Pulmonary artery endothelial cell (primary cell): ENCODE results near the gene CEMP1. TPM values are rescaled to one million over a fixed set of nuclear protein-coding genes. Genes with fewer than 3 reads are reported as not detected.

ENCODE experiments used
- DNase-seq: peaks from one replicate; pipeline ENCODE4 v3.0.0-alpha.2; 2011; ENCODE audit warnings: low read depth, low spot score
- total RNA-seq: library from RNA; depleted of rRNA; stranded (reverse); fragments of >200 nt; gene quantifications from 2 replicates; pipeline ENCODE4 v1.2.3, GENCODE V29; 2014

CEMP1 gene
- total RNA-seq, 1 donor from 2014 or later, result not detected

DNA sequence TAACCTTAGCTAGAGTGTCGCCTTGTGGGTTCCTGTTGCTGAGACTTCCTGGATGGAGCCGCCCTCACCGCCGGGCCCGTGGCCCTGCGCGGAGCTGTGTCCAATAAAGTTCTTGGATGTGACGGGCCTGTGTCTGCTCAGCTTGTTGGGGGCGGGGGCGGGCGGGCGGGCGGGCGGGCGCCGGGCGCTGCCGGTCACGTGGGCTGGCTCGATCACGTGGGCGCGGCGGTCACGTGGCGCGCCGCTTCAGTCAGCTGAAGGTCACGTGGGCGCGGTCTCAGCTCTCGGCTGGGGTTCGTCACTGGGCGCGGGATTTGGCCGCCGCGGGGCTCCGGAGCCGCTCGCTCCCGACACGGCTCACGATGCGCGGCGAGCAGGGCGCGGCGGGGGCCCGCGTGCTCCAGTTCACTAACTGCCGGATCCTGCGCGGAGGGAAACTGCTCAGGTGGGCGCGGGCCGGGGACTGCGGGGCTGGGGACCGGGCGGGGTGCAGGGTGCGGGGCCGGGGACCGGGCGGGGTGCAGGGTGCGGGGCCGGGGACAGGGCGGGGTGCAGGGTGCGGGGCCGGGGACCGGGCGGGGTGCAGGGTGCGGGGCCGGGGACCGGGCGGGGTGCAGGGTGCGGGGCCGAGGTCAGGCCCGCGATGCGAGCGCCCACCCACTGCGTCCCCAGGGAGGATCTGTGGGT, 11.0 kb downstream of the CEMP1 start, which contains the start of gene AMDHD2:
AMDHD2 (plus strand) TSS at position 275 of the 687 bp plus-strand sequence; CDS start at position 363, 88 bp downstream.
- peak; percentile 63 for DNase-seq

DNA sequence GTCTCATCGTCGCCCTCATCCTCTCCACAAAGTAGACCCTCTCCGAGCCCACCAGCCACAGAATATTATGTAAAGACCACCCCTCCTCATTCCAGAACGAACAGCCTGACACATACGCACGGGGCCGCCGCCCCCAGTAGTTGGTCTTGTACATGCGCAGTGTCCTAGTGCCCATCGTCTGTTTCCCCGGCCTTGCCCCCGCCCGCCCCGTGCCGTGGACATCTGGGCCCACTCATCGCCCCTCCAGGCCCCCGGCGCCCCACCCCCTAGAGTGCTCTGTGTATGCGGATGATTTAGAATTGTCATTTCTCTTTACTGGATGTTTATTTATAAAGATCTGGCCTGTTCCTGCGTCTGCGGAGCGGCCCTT, 11.5 kb downstream of the CEMP1 start:
- DNase-seq, result no peak

- DNase-seq, result no peak
Observed at GRCh38 chr16:2518823-2519710, 12.1 kb downstream of the CEMP1 start.

DNA sequence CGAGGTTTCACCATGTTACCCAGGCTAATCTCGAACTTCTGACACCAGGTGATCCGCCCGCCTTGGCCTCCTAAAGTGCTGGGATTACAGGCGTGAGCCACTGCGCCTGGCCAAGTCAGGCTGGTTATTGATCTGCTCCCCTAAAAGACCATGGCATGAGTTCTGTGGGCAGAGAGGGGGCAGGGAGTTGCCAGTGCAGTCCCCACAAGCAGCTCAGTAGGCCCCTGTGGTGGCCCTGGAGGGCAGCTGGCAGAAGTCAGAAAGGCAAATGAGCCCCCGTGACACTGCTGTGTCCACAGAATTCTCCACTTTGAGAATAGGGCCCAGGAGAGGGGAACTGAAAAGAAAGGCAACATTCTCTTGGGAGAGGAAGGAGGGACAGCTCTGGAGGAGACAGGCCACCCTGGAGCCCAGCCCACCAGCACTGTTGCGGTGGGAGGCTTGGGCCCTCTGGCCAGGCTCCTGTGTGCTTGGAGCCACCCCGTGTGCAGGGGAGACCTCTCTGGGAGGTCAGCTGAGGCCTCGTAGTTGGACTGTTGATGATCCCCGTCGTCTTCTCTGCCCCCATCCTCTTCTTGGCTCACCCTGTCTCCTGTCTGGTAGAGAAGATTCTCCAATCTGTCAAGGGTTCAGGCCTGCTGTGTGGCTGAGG, 13.1 kb downstream of the CEMP1 start:
- DNase-seq, result no peak

GRCh38 chr16:2516391-2517240, 14.6 kb downstream of the CEMP1 start:
- no peak for DNase-seq

- DNase-seq, result no peak
Observed at GRCh38 chr16:2515180-2515851, 15.9 kb downstream of the CEMP1 start.

DNA sequence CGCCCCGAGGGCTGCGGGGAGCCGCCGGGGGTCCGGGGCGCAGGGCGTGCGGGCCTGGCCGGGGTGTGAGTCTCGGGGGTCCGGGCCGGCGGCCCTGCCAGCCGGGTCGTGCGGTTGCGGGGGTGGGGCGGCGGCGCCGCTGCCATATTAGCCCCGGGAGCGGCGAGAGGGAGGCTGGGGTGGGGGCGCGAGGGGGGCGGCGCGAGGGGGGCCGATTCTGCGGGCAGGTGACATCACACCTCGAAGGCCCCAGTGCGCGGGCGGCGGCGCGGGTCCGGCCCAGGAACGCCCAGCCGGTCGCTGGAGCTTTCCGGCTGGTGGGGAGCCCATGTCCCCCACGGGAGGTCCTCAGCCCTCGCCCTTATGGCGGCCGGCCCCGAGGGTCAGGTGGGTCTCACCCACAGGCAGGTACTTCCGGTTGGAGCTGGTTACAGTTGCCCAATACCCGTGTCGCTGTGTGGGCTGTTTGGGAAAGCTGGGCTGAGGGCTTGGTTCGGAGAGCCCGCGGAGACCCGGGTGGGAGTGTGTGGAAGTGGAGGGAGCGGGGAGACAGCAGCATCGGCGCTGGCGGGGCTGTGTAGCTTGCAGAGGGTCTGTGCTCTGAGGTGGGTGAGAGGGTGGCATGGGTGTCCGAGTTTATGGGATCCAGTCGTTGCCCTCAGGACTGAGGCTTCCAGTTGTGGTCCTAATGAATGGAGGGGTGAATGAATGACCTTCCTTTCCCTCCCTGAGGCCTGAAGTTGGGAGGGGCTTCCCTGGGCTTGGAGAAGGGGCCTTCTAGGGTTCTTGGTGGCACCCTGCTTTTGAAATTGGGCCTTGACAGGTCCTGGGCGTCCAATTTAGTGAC, 16.7 kb downstream of the CEMP1 start:
- no peak for DNase-seq

DNA sequence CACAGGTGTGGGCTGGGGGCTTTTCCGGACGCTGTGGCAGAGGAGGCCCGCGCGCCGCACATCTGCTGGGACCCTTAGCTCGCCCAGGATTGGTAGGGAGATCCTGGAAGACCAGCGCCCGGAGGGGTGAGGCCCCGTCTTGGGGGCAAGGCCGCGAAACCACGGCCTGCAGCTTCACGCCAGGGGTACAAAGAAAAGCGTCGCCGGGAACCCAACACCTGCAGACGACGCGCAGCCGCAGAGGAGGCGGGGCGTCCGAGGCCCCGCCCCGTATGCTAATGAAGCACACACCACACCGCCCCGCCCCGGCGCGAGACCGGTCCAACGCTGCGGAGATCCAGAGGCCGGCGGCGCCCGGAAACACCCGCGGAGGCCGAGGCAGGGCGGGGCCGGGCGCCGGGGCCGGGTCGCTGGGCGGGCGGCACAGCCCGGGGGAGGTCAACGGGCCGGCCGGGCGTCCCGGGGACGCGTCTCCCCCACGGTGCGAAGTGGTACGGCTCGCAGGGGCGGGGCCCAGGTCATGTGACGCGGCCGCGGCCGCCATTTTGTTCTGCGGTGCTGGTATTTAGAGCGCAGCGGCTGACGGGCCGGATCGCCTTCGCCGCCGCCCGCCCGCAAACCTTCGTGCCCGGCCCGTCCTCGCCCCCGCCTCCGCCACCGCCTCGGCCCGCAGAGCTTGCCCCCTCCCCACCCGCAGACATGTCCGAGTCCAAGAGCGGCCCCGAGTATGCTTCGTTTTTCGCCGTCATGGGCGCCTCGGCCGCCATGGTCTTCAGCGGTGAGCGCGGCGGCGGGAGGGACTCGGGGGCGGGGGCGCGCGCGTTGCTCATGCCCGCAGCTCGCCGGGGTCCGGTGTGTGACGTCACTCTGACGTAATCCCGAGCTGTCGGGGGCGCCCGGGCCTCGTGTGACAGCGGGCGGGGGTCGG, 17.5 kb downstream of the CEMP1 start, which contains the start of gene ATP6V0C:
ATP6V0C (plus strand) TSS at position 548 of the 928 bp plus-strand sequence; CDS start at position 700, 152 bp downstream.
- peak; percentile 37 for DNase-seq

DNA sequence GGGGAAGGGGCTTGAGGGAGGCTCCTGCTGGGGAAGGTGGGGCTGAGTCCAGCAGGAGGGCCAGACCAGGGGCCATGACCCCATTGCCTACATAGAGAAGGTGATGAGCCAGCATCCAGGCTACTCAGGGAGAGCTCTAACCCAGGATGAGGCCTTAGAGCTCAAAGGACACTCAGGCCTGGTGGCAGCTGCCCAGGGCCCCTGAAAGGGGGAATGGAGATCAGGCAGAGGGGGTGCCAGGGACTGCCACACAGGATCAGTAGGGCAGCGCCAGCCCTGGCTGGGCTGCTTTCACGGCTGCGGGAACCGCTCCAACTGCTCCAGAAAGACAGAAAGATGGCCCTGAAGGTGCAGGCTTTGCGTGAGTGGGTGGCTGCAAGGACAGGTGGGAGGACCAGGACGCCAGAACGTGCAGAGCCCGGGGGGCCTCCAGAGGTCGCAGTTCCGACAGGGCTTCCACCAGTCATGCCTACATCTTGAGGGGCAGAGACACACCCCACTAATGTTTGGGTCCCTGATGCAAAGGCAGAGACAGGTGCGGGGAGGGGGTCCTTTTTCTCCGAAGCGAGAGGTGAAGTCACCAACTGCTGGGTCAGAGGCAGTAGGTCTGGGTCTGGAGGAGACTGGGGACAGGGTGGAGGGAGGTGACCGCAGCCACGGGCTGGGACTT, 18.3 kb downstream of the CEMP1 start:
- DNase-seq, result no peak

GRCh38 chr16:2511996-2512734, 19.0 kb downstream of the CEMP1 start:
- DNase-seq, result no peak

DNA sequence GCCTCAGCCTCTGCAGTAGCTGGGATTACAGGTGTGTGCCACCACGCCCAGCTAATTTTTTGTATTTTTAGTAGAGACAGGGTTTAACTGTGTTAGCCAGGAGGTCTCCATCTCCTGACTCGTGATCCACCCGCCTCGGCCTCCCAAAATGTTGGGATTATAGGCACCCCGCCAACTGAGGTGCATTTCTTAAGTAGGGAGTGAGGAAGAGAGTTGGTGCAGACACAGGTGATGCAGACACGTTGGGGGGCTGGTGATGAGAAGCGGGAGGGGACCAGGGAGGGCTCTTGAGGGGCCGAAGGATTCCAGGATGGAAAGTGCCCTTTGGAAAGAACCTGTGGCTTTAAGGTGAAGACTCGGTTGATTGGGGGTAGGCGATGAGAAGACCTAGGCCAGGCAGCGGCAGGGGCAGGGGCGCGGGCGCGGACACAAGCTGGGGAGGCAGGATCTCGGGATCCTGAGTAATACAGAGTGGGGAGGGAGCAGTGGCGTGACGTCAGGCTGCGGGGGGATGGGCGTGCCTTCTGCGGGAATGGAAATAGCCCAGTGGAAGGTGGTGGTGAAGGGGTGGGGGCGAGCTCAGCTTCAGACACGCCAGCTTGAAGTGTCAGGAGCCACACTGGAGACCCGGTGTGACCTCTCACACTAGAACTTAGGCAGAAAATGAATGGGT, 19.9 kb downstream of the CEMP1 start:
- no peak for DNase-seq

DNA sequence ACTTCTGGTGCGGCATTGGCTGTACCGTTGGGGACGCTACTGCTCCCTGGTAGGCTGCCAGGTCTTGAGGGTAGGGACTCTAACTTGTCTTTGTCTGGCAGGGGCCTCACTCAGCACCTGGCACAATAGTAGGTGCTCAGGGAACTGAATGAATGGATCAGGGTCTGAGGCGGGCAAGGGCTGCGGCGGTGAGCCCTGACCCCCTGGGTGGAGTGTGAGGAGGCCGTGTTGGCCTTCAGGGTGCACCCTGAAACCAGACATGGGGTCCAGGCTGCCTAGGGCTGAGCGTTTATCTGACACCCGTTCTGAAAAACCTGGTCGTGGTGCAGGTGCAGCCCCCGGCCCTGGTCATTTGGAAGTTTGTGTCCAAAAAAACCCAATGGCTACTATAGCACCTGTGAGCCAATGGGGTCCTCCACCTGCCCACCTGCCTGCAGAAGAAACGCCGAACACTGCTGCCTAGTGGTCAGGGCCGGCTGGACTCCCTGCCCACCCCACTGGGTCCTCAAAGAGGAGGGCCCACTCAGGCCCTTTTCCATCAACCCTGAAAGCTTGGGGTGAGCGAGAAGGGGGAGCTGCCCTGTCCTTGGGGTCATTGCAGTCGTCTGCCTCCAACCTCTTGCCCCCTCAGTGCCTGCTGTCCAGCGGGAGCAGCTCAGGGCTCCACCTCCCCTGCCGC, 22.3 kb downstream of the CEMP1 start:
- no peak for DNase-seq

DNA sequence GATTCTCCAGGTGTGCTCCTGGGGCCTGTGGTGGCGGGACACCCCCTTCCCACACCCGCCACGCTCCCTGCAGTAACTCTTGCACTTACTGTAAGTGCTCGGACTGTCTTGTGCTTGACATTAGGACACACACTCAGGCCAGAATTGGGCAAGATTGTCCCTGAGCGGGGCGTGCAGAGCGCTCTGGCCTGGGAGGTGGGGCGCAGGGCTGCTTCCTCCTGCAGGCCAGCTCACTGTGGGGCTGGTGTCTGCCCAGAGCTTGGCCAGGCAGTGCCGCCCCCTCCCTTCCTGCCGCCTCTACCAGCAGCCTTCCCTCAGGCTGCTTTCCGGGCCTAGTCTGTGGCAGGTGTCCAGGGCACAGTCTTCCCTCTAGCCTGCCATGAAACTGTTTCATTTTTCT, 23.5 kb downstream of the CEMP1 start:
- DNase-seq, result no peak

DNA sequence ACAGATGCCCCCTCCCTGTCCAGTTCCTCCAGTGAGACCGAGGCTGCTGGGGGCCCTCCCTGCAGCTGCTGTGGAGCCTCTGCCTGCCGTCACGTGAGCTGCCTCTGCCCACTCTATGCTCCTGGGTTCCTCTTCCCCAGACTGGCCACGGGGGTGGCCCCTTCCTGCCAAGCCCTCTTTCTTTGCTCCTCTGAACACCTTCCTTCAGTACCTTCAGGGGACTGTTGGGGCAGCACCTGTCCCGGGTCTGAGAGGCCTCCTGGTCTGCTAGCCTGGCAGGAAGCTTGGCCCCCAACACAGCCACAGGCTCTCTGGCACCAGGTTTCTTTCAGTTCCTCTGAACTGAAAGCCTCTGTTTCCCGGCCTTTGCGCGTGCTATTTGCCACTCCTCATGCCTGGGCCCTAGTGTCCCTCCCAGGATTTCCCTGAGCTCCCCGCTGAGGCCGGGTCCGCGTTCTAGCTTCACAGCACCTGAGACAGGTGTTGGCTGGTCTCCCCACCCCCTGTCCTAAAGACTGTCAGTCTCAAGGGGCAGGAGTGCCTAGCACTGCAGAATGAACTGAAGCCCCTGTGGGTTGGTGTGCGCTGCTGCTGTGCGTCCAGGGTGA, 24.1 kb downstream of the CEMP1 start:
- no peak for DNase-seq

DNA sequence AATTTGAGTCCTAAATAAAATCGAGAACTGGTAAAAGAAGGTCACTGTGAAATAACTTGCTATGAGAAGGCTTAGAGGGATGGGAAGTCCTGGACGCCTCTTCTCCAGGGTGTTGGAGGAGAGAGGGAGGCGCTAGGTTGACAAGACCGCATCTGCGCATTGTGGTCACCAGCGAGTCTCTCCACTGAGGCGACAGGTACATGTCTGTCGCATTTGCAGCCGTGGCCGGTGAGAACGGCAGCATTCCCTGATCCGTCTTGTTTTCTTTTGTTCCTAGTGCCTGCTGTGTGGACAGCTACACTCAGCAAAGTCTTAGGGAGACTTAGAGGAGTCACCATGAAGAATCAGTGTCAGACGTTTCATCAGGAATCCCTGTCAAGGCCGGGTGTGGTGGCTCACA, 25.5 kb downstream of the CEMP1 start:
- no peak for DNase-seq
